NCI-H226 (cell line): Measurements from ENCODE around the gene SETD1B.
"Not testable (repeated sequence)": the region's sequence is repeated elsewhere in the genome, so short reads cannot be mapped to it uniquely, and the experiment has no call there.

Source experiments
- DNase-seq: peaks from one replicate; pipeline ENCODE4 v3.0.0-alpha.2; 2015

SETD1B gene

GRCh38 chr12:121828306-121828705 is 24.5 kb downstream of the SETD1B start:
- DNase-seq, result no peak

GRCh38 chr12:121828826-121829225 is 25.0 kb downstream of the SETD1B start:
- DNase-seq, result no peak

GRCh38 chr12:121829250-121829918 is 25.6 kb downstream of the SETD1B start:
- no peak for DNase-seq

- no peak for DNase-seq
These were observed 26.3 kb downstream of the SETD1B start for GRCh38 chr12:121830134-121830533.

GRCh38 chr12:121830588-121831265 is 26.9 kb downstream of the SETD1B start:
- no peak for DNase-seq

GRCh38 chr12:121831571-121832245 is 27.9 kb downstream of the SETD1B start:
- DNase-seq, result no peak

- DNase-seq, result no peak
These were observed 33.9 kb downstream of the SETD1B start for GRCh38 chr12:121837680-121838079.

GRCh38 chr12:121838126-121838525 is 34.3 kb downstream of the SETD1B start:
- DNase-seq, result no peak

GRCh38 chr12:121839106-121839992 is 35.5 kb downstream of the SETD1B start:
- DNase-seq, result peak; percentile 92

- no peak for DNase-seq
These were observed 36.4 kb downstream of the SETD1B start for GRCh38 chr12:121839993-121840761.

GRCh38 chr12:121843236-121843982 is 39.6 kb downstream of the SETD1B start:
- no peak for DNase-seq

- no peak for DNase-seq
These were observed 41.9 kb downstream of the SETD1B start for GRCh38 chr12:121845701-121846100.

GRCh38 chr12:121849211-121849610 is 45.4 kb downstream of the SETD1B start:
- DNase-seq, result no peak

- DNase-seq, result no peak
These were observed 45.9 kb downstream of the SETD1B start for GRCh38 chr12:121849665-121850064.

- DNase-seq, result not testable (repeated sequence)
These were observed 48.6 kb downstream of the SETD1B start for GRCh38 chr12:121852392-121852791.

GRCh38 chr12:121857322-121858246 is 53.8 kb downstream of the SETD1B start:
- no peak for DNase-seq

GRCh38 chr12:121858318-121858661 is 54.5 kb downstream of the SETD1B start:
- no peak for DNase-seq

- peak; percentile 65 for DNase-seq
These were observed 55.1 kb downstream of the SETD1B start, which contains the start of gene HPD for GRCh38 chr12:121858662-121859572. HPD (minus strand) TSS chr12:121858859; CDS start chr12:121858823, 36 bp downstream.

- DNase-seq, result no peak
These were observed 56.4 kb downstream of the SETD1B start for GRCh38 chr12:121860257-121860656.
